Anterior cingulate cortex (tissue), 58 donors: ENCODE results near the gene GPANK1.

ENCODE experiments used
- DNase-seq, 58 donors: peaks; one replicate each; lab custom pipeline; 2025; lab: John Stamatoyannopoulos, UW

The GPANK1 gene

GRCh38 chr6:31621991-31622390 is 42.8 kb downstream of the GPANK1 start:
- peak in 1 of 58 donors; percentile 6 for DNase-seq

- DNase-seq, result no peak
These were observed 43.4 kb downstream of the GPANK1 start for GRCh38 chr6:31621320-31621939.

DNA sequence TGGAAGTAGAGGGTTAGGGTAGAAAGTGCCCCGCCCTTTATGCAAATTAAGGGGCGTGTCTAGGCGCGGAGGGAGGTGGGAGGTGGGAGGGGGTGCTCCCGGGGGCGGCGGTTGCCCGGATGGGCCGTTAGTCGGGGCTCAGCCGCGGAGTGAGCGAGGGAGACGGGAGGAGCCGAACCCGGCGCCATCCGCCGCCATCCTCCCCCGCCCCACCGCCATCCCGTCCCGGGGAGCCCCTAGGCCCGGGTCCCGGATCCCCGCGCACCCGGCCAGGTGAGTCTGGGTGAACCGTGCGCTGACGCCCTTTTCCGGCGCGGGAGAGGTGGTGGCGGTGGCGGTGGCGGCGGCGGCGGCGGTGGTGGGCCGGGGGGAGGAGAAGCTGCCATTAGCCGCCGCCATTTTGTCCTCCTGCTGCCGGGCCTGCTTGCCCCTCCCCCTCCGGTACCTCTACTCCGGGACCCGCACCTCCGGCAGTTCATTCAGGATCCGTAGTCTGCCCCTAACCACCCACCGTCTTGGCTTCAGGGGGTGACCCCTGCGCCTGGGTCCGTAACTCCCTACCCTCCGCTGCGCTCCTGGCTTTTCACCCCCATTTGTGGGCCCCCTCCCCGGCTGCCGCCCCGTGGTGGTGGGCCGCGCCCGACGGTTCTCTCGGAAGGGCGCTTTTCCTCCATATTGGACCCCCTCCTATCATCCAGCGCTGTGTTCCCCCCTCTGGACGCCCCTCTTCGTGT is 44.0 kb downstream of the GPANK1 start, which contains the start of gene PRRC2A:
Gene PRRC2A (plus strand): TSS at position 130 of the 734 bp plus-strand sequence. CDS start 2,075 bp downstream, outside the sequence.
- peak in 42 of 58 donors; percentile 46 to 100 (median 78) for DNase-seq

DNA sequence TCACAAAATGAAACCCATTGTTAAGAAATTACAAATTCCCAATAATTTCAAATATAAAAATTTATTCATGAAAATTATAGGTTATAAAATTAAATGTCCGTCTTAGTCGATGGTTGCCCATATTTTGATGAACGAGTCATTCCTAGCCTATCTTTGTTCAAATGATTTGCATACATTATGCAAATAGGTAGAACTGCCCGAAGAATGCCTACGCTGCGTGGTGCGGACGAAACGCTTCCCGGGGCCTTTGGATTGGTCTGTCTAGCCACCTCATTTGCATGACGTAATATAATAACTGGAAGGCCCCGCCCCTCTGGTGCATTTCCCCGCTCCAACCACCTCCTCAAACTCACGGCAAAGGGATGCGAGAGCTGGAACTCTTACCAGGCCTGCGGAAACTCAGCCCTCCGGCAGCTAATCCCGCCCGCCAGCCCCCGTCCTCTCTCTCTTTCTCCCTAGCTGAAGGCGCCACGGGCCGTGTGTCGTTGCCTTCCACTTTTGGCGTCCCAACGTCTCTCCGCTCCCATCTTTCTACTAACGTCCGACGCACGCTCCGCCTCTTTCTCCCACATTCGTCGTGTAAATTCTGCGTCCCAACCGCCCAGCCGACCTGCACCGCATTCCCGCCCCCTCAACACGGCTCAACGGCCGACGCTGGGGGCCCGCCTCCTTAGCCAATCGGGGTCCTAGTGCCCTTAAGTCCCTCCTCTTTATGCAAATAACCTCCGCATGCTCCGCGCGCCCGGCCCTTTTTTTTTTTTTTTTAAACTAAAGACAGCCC is 44.8 kb downstream of the GPANK1 start:
- peak; percentile 93 to 100 (median 98) for DNase-seq

DNA sequence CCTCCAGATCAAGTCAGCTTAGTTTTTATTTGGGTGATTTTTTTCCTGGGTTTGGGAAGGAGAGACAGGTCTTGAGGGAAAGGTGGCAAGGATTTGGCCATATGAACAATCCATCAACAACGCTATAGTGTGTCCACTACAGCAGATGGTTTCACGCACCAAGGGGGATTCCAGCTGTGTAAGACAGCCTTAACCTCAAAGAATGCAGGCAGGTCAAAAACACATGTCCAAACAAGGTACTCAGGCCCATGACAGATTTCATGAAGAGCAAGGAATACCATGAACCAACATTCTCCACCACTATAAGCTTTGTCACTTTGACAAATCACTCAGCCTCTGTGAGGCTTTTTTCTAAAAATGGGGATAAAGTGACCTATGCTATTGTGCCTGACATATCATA is 47.8 kb downstream of the GPANK1 start:
- DNase-seq, result no peak

GRCh38 chr6:31615748-31616147 is 49.0 kb downstream of the GPANK1 start:
- DNase-seq, result peak in 1 of 58 donors; percentile 17

DNA sequence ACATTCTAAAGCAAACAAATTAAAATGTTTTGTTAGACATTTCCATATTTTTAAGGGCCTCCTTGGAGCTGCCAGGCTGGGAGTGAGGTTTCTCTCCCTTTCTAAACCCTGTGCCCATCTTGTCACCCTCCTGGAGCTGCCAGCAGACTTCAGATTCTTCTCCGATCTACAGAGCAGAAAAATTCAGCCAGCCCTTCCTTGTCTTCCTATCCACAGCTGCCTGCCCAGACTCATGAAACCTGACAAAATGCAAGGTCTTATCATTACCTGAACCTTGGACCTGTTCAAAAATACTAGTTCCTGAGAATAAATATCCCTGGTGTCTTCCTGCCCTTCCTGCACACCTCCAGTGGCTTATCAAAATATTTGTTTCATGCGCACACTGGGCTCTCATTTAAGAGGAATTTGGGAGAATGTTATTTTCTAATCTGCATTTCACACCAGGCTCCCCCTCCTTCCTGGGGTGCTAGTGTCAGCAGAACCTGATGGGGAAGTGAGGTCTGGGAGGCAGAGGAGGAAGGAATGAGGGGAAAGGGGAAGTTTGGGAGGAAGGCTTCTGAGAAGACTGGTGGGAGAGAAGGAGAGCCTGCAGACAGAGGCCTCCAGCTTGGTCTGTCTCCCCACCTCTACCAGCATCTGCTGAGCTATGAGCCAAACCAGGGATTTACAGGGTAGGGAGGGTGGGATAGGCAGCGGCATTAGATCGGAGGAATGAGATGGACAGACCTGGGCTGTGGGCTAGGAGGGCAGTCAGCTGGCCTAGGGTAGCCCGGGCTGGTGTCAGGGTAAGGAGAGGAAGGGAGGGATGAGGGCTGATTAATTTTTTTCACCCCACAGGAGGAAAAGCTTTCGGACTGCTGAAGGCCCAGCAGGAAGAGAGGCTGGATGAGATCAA is 49.9 kb downstream of the GPANK1 start, which contains the start of gene AIF1:
Gene AIF1 (plus strand): TSS at position 551 of the 895 bp plus-strand sequence. CDS start 96 bp downstream, at position 647.
- peak in 4 of 58 donors; percentile 9 to 30 (median 13) for DNase-seq

DNA sequence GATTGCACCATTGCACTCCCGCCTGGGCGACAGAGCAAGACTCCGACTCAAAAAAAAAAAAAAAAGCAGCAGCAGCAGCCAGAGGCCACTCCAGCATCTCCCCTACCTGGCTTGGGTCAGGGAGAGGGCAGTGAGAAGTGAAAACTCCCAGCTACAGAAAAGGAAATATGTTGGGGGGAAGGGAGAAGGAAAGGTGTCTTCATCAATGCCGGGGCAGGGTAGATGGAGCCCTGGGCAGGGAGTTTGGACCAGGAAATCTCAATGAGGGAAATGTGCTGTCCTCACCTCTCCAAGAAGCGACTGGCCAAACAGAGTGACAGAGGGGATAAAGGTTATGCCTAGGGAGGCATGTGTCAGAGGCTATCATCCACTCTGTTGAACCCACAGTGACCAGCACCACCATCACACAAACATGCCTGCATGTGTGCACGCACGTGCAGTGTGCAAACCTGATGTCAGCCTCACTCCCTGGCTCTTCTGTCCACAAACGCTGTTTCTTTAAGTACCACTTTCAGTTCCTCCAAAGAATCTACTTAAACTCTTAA is 50.6 kb downstream of the GPANK1 start:
- peak in 2 of 58 donors; percentile 27 to 39 for DNase-seq
